Effector memory CD8-positive, alpha-beta T cell (primary cell): ENCODE data around the gene CHST12.

Experiments
- ATAC-seq: fragments of 150-1000 bp; cut with Tn5 transposase; replicated peaks from 2 replicates; pipeline ENCODE4 v1.10.0; 2021; ENCODE audit warnings: mild to moderate bottlenecking, moderate library complexity
- DNase-seq, 3 experiments: peaks; one replicate each; pipeline ENCODE4 v3.0.0; 2021
- H3K27ac Mint-ChIP-seq, 2 donors: one replicate each; pipeline ENCODE4 v1.8.0; 2022; ENCODE audit warnings: mild to moderate bottlenecking in 2 of 2, mixed read lengths in 2 of 2, moderate library complexity in 2 of 2
- H3K27me3 Mint-ChIP-seq, 2 donors: one replicate each; pipeline ENCODE4 v1.8.0; 2022; ENCODE audit warnings: mixed read lengths in 2 of 2
- H3K36me3 Mint-ChIP-seq: one replicate; pipeline ENCODE4 v1.8.0; 2022; ENCODE audit warnings: mild to moderate bottlenecking, moderate library complexity, mixed read lengths; ENCODE audit not compliant: insufficient read depth
- H3K4me1 Mint-ChIP-seq, 2 donors: one replicate each; pipeline ENCODE4 v1.8.0; 2022; ENCODE audit warnings: low read depth in 2 of 2, mixed read lengths in 2 of 2
- H3K4me3 Mint-ChIP-seq, 2 donors: one replicate each; pipeline ENCODE4 v1.8.0; 2022; ENCODE audit warnings: mild to moderate bottlenecking in 2 of 2, mixed read lengths in 2 of 2, moderate library complexity in 2 of 2
- H3K9me3 Mint-ChIP-seq, 2 donors: one replicate each; pipeline ENCODE4 v1.8.0; 2022; ENCODE audit warnings: mixed read lengths in 2 of 2

Gene CHST12

GRCh38 chr7:2438186-2438585, 34.8 kb downstream of the CHST12 start:
- Mint-ChIP-seq H3K27ac (no peak overlapping the region), H3K4me1 (peaks cover 20 to 28% of the 10 kb centered on the region in 2 donors), H3K27me3 (no peaks in the 10 kb centered on the region), H3K4me3 (no peak overlapping the region), H3K36me3 (peaks cover 42% of the 10 kb centered on the region), H3K9me3 (no peaks in the 10 kb centered on the region)
- ATAC-seq (no peak), DNase-seq (no peak)

DNA sequence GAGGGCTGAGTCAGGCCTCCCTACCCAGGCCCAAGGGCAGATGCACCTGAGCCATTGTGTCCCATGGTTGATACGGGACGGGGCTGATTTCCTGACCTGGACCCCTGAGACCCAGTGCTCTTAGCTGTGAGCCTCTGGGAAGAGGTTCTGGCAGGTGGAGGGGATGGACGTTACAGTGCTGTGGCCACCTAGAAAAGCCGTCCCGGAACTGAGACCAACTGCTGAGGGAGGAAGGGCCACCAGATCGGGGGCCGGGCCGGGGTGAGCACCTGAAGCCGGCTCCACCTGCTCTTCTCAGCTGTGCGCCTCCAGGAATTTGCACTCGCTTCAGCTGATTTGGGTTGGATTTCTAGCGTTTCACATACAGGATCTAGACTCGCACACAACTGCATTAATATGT, 35.4 kb downstream of the CHST12 start:
- Mint-ChIP-seq H3K27me3 (no peaks in the 10 kb centered on the region), H3K4me1 (peaks cover 20 to 28% of the 10 kb centered on the region in 2 donors), H3K4me3 (no peak overlapping the region), H3K27ac (peak overlapping the region in 1 of 2 donors; percentile 51), H3K9me3 (no peaks in the 10 kb centered on the region), H3K36me3 (peaks cover 38% of the 10 kb centered on the region)
- ATAC-seq (no peak), DNase-seq (no peak)

- peaks cover 20 to 26% of the 10 kb centered on the region in 2 donors for H3K4me1 Mint-ChIP-seq
- DNase-seq (no peak), ATAC-seq (no peak)
- no peaks in the 10 kb centered on the region for H3K9me3 Mint-ChIP-seq
- peak overlapping the region; percentile 33 to 84 for H3K27ac Mint-ChIP-seq
- H3K27me3 Mint-ChIP-seq = no peaks in the 10 kb centered on the region
- H3K36me3 Mint-ChIP-seq = peaks cover 32% of the 10 kb centered on the region
- H3K4me3 Mint-ChIP-seq = peak overlapping the region in 1 of 2 donors; percentile 28
These were observed 37.3 kb downstream of the CHST12 start for GRCh38 chr7:2440608-2441245.

DNA sequence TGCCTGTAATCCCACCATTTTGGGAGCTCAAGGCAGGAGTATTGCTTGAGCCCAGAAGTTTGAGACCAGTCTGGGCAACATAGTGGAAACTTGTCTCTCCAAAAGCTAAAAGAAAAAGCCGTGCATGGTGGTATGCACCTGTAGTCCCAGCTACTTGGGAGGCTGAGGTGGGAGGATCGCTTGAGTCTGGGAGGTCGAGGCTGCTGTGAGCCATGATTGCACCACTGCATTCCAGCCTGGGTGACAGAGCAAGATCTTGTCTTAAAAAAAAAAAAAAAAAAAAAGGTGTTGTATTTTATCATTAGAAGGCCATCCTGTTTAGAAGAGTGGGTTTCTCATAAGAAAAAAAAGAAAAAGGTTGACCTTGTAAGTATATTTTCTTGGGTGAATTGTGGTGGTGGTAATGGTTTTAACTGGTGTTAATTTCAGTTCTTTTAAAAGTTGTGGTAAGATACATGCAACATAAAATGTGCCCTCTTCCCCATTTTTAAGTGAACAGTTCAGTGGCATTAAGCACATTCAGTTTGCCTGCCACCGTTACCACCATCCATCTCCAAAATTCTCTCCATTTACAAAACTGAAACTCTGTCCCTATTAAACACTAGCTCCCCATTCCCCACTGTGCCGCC, 38.1 kb downstream of the CHST12 start:
- H3K4me1 Mint-ChIP-seq = peaks cover 20 to 23% of the 10 kb centered on the region in 2 donors
- peak; percentile 40 for ATAC-seq
- peak overlapping the region; percentile 33 to 84 for H3K27ac Mint-ChIP-seq

DNA sequence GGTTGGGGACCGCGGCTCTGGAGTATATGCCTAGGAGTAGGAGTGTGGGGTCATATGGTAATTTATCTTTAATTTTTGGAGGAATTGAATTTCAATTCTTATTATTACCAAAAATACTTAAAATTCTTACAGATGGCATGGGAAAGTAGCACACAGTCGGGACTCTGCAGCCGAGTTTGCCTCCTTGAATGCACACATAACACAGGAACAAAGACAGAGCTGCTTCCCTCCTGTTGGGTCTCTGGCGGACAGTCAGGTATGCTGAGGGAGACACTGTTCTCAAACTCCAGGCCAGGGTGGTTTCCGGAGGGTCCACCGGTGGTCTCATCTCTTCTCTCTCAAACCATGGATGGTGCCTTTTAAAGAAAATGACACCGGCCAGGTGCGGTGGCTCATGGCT, 40.1 kb downstream of the CHST12 start:
- H3K4me1 Mint-ChIP-seq = peaks cover 17 to 21% of the 10 kb centered on the region in 2 donors
- H3K27ac Mint-ChIP-seq = no peak overlapping the region
- peaks cover 30% of the 10 kb centered on the region for H3K36me3 Mint-ChIP-seq

More for the DNA sequence above, 38.1 kb downstream of the CHST12 start:
- Mint-ChIP-seq H3K27me3 (no peaks in the 10 kb centered on the region), H3K4me3 (peak overlapping the region in 1 of 2 donors; percentile 23), H3K36me3 (peaks cover 28% of the 10 kb centered on the region), H3K9me3 (no peaks in the 10 kb centered on the region)
- DNase-seq = no peak

GRCh38 chr7:2444476-2444875, 41.1 kb downstream of the CHST12 start:
- H3K27ac Mint-ChIP-seq = peak overlapping the region in 1 of 2 donors; percentile 49
- DNase-seq = no peak
- H3K9me3 Mint-ChIP-seq = no peaks in the 10 kb centered on the region
- H3K36me3 Mint-ChIP-seq = peaks cover 28% of the 10 kb centered on the region
- H3K4me1 Mint-ChIP-seq = peaks cover 18 to 21% of the 10 kb centered on the region in 2 donors
- ATAC-seq = no peak
- H3K27me3 Mint-ChIP-seq = no peaks in the 10 kb centered on the region
- H3K4me3 Mint-ChIP-seq = no peak overlapping the region

More for the DNA sequence above, 40.1 kb downstream of the CHST12 start:
- no peaks in the 10 kb centered on the region for H3K27me3 Mint-ChIP-seq
- no peak for ATAC-seq
- H3K9me3 Mint-ChIP-seq = no peaks in the 10 kb centered on the region
- H3K4me3 Mint-ChIP-seq = no peak overlapping the region
- DNase-seq = no peak

DNA sequence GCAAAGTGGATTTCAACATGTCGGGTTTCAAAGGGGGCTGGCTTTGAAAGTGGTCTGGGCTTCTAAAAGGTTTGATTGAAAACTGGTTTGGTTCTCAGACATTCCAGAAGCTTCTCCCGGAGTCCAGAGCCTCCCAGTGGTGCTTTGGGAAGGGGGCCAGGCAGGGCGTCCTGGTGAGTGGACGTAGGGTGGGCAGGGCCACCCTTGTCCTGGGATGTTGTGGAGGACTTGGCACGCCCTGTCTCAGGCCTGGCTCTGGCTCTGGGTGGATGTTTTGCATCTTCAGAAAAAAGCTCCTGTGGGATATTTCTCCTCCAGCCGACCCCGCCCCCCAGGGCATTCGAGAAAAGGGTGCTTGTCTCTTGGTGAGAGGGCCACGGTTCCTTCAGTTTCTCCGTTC, 41.6 kb downstream of the CHST12 start:
- peaks cover 17 to 19% of the 10 kb centered on the region in 2 donors for H3K4me1 Mint-ChIP-seq
- peak overlapping the region; percentile 49 to 53 for H3K27ac Mint-ChIP-seq
- no peaks in the 10 kb centered on the region for H3K9me3 Mint-ChIP-seq
- H3K4me3 Mint-ChIP-seq = no peak overlapping the region
- no peak for DNase-seq
- H3K27me3 Mint-ChIP-seq = no peaks in the 10 kb centered on the region
- no peak for ATAC-seq
- H3K36me3 Mint-ChIP-seq = peaks cover 23% of the 10 kb centered on the region

DNA sequence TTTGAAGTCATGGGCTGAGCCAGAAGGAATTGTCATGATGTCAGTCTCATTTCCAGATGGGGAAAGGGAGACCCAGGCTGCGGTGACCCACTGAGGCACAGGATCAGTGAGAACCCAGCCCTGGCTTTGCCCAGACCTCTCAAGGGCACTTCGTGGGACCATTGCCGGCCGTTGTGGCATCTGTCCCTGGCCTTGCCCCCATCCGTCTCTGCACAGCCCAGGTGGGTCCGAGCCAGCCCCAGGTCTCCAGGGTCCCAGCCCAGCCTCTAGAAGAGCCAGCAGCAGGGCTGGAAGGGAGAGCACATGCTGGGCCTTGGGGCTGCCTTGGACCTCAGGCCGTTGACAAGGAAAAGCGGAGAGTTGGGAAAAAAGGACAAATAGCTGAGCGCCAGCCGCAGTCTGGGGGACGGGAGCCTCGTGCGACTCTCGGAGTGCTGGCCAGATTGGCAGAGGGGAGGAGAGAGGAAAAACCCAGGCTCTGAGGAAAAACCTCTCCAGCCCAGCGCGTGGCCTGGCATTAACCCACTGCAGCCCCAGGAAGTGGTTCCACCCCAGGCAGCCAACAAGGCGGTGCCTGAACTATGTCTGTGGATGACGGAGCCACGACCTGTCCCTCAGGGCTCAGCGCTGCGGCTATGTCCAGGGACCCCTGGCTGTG, 42.6 kb downstream of the CHST12 start:
- H3K27ac Mint-ChIP-seq = peak overlapping the region in 1 of 2 donors; percentile 49
- H3K9me3 Mint-ChIP-seq = no peaks in the 10 kb centered on the region
- DNase-seq = no peak
- H3K4me1 Mint-ChIP-seq = peaks cover 12 to 13% of the 10 kb centered on the region in 2 donors
- peaks cover 16% of the 10 kb centered on the region for H3K36me3 Mint-ChIP-seq
- H3K4me3 Mint-ChIP-seq = no peak overlapping the region
- H3K27me3 Mint-ChIP-seq = no peaks in the 10 kb centered on the region
- no peak for ATAC-seq

- Mint-ChIP-seq H3K36me3 (peaks cover 16% of the 10 kb centered on the region), H3K27me3 (no peaks in the 10 kb centered on the region), H3K4me1 (peaks cover 11 to 12% of the 10 kb centered on the region in 2 donors), H3K9me3 (no peaks in the 10 kb centered on the region), H3K27ac (no peak overlapping the region), H3K4me3 (no peak overlapping the region)
- no peak for DNase-seq
- ATAC-seq = no peak
These were observed 43.3 kb downstream of the CHST12 start for GRCh38 chr7:2446676-2447075.

DNA sequence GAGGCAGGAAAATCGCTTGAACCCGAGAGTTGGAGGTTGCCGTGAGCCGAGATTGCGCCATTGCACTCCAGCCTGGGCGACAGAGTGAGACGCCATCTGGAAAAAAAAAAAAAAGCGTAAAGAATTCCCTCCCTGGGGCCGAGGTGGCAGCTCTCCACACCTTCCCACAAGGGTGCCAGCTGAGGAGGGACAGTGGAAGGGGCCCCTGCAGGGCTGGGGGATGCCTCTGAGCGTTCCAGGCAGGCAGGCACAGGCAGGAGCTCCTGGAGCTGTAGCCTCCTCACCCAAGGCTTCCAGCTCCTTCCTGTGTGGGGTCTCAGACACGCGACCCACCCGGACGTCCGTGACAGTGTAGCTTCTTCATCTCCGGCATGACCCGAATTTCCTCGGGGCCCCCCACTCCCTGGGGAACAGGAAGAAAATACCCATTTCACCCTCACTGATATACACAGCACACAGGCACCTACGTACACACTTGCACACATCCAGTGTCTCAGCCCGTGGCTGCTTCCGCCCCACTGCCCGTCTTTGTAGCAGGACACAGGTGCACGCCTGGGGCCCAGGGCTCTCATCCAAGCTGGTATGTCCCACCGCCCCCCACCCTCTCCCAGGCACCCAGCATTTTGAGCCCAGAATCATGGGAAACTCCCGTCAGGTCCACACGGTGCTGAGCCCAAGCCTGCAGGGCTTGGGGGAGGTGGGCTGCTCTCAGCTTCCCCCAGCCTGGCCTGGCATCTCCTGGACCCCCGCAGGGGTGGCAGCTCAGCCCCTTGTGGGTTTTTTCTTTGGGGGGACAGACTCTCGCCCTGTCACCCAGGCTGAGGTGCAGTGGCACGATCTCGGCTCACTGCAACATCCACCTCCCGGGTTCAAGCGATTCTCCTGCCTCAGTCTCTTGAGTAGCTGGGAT, 47.0 kb downstream of the CHST12 start:
- ATAC-seq (no peak), DNase-seq (no peak)
- Mint-ChIP-seq H3K27me3 (no peaks in the 10 kb centered on the region), H3K4me1 (peaks cover 9 to 10% of the 10 kb centered on the region in 2 donors), H3K27ac (peak overlapping the region in 1 of 2 donors; percentile 72), H3K4me3 (no peak overlapping the region), H3K36me3 (peaks cover 6% of the 10 kb centered on the region), H3K9me3 (no peaks in the 10 kb centered on the region)

DNA sequence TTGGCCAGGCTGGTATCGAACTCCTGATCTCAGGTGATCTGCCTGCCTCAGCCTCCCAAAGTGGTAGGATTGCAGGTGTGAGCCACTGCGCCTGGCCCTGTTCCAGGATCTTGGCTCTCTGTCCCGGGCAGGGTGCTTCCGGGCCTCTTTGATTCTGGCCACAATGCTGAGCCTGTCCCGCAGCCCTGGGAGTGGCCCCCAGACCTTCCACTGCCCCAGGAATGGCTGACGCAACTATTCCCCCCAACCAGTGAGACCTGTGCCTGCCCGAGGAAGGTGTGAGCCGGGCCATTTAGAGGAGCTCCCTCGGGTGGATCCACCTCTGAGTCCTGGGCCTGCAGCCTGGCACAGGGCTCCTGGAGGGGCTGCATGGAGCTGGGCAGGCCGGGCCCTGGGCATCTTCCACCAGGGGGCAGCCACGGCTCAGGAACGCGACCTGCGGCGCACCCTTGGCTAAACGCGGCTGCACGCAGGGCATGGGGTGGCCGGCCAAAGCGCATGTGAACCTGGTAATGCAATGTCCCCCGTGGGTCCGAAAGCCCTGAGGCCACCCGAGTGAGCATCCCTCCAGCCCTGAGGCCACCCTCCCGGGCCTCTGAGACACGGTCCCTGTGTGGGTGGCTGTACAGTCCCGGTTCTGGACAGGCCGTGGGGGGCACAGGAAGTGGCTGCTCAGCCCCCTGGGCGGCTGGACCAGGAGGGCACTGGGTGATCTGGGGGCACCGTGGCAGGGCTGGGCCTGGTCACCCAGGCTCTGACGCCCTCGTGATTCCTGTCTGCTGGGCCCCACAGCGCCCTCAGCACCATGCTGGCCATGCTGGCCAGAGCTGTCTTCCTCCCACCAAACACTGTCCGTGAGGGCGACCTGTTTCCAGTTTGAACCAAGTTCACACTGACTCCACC, 48.0 kb downstream of the CHST12 start:
- ATAC-seq = peak; percentile 92
- Mint-ChIP-seq H3K4me1 (peaks cover 9% of the 10 kb centered on the region in 2 donors), H3K27me3 (no peaks in the 10 kb centered on the region), H3K9me3 (no peaks in the 10 kb centered on the region), H3K36me3 (peaks cover 6% of the 10 kb centered on the region), H3K4me3 (peak overlapping the region; percentile 70 to 74), H3K27ac (peak overlapping the region in 1 of 2 donors; percentile 79)
- peak; percentile 72 to 75 (median 73) for DNase-seq

- Mint-ChIP-seq H3K36me3 (peaks cover 6% of the 10 kb centered on the region), H3K4me1 (peaks cover 9% of the 10 kb centered on the region in 2 donors), H3K9me3 (no peaks in the 10 kb centered on the region), H3K27me3 (no peaks in the 10 kb centered on the region), H3K27ac (no peak overlapping the region), H3K4me3 (peak overlapping the region; percentile 70 to 74)
- peak; percentile 53 for ATAC-seq
- no peak for DNase-seq
These were observed 48.7 kb downstream of the CHST12 start for GRCh38 chr7:2452074-2452507.
